K562 (cell line): ENCODE measurements around the gene CEBPZ. TPM values are rescaled to one million over a fixed set of nuclear protein-coding genes. Genes with fewer than 3 reads are reported as not detected.

ENCODE experiments used
- ATAC-seq: fragments of 200-7000 bp; cut with Tn5 transposase; 3 replicates; pipeline ENCODE4 v1.9.1; 2020; ENCODE audit warnings: moderate library complexity
- BruUV-seq: library from RNA; stranded (reverse); fragments of 400-500 nt; replicated peaks from 2 replicates; lab custom pipeline; 2021; lab: Mats Ljungman, UMichigan
- CTCF ChIA-PET: fragments of 300-600 bp; formaldehyde crosslinking; extraction: SDS; loops from one replicate; lab custom pipeline; 2021; ENCODE audit warnings: low intra/inter-chr PET ratio; lab: Yijun Ruan, JAX
- POLR2A ChIA-PET: fragments of 300-600, 350-650 bp; sonication (Branson Sonifier 250); formaldehyde crosslinking; extraction: SDS; loops from one replicate; lab custom pipeline; 2021; ENCODE audit warnings: antibody characterized with exemption, inconsistent platforms; lab: Yijun Ruan, JAX
- DNase-seq, 4 experiments: peaks; one replicate each; pipeline versions ENCODE4 v3.0.0 to v3.0.0-alpha.2; 2011 to 2018; ENCODE audit warnings: low spot score in 3 of 4, mixed read lengths in 3 of 4; ENCODE audit errors: extremely low read depth in 1 of 4
- FAIRE-seq: peaks from 2 replicates; lab custom pipeline; 2011; peaks lifted over from hg19 to GRCh38; lab: Jason Lieb, UNC
- H2AFZ ChIP-seq: 2 replicates; pipeline ENCODE4 v1.6.0; 2011; ENCODE audit warnings: low read depth, low read length, control low read depth, inconsistent platforms
- H3K27ac ChIP-seq: fragments of 200-600 bp; 3 replicates; pipeline ENCODE4 v1.8.0; 2011; ENCODE audit warnings: low read depth, mild to moderate bottlenecking, control low read depth, inconsistent platforms, low read length, moderate library complexity, mixed read lengths; ENCODE audit errors: extremely low read depth
- H3K27me3 ChIP-seq, 2 experiments: fragments of 300-600 bp in 1 of 2; 2 replicates in 1 of 2; 3 replicates in 1 of 2; pipeline versions ENCODE4 v1.6.0 to v1.8.0; 2011; ENCODE audit warnings: inconsistent platforms in 2 of 2, low read length in 2 of 2, mild to moderate bottlenecking in 1 of 2, mixed read lengths in 1 of 2, moderate library complexity in 1 of 2; ENCODE audit not compliant: control insufficient read depth in 2 of 2, insufficient read depth in 2 of 2
- H3K36me3 ChIP-seq: fragments of 300-600 bp; 3 replicates; pipeline ENCODE4 v1.8.0; 2011; ENCODE audit warnings: mild to moderate bottlenecking, low read length, inconsistent platforms; ENCODE audit not compliant: control insufficient read depth, insufficient read depth
- H3K4me1 ChIP-seq, 2 experiments: fragments of 200-600 bp in 1 of 2; replicated peaks in 1 of 2; 2 replicates in 1 of 2; 3 replicates in 1 of 2; pipeline versions ENCODE4 v1.5.1 to v1.8.0; 2011; ENCODE audit warnings: inconsistent platforms in 2 of 2, low read length in 2 of 2, mild to moderate bottlenecking in 1 of 2, mixed read lengths in 1 of 2, moderate library complexity in 1 of 2; ENCODE audit not compliant: control insufficient read depth in 2 of 2, insufficient read depth in 2 of 2
- H3K4me2 ChIP-seq: 2 replicates; pipeline ENCODE4 v1.6.1; 2011; ENCODE audit warnings: low read length, control low read depth, inconsistent platforms, mixed read lengths; ENCODE audit not compliant: insufficient read depth
- H3K4me3 ChIP-seq: fragments of 200-600 bp; sonication (generic), shearing (Covaris generic); 2 replicates; pipeline ENCODE4 v1.5.1; 2016; ENCODE audit warnings: control low read depth, inconsistent platforms
- H3K79me2 ChIP-seq: fragments of 200-600 bp; 3 replicates; pipeline ENCODE4 v1.8.0; 2011; ENCODE audit warnings: low read length, inconsistent platforms; ENCODE audit not compliant: control insufficient read depth, insufficient read depth
- H3K9ac ChIP-seq, 2 experiments: 2 replicates each; pipeline versions ENCODE4 v1.6.0 to v1.6.1; 2011; ENCODE audit warnings: low read depth in 2 of 2, low read length in 2 of 2, control low read depth in 1 of 2, inconsistent platforms in 1 of 2, mild to moderate bottlenecking in 1 of 2, mixed read lengths in 1 of 2; ENCODE audit not compliant: insufficient read depth in 1 of 2
- H3K9me1 ChIP-seq: one replicate; pipeline ENCODE4 v1.6.0; 2011; ENCODE audit warnings: inconsistent platforms, mild to moderate bottlenecking, low read length, moderate library complexity; ENCODE audit not compliant: control insufficient read depth, insufficient read depth
- H3K9me3 ChIP-seq: replicated peaks from 2 replicates; pipeline ENCODE4 v1.5.1; 2011; ENCODE audit warnings: low read depth, low read length, inconsistent platforms; ENCODE audit not compliant: control insufficient read depth, insufficient read depth
- H4K20me1 ChIP-seq: replicated peaks from 2 replicates; pipeline ENCODE4 v1.6.1; 2011; ENCODE audit warnings: low read length, inconsistent platforms, mixed read lengths; ENCODE audit not compliant: control insufficient read depth, insufficient read depth
- C11orf30 ChIP-seq: fragments of 450-650 bp; IDR thresholded peaks from 2 replicates; pipeline ENCODE4 v1.6.1; 2016; ENCODE audit warnings: low read depth, mild to moderate bottlenecking
- HDGF ChIP-seq: fragments of 450-650 bp; IDR thresholded peaks from 2 replicates; pipeline ENCODE4 v1.6.1; 2016
- POLR2B ChIP-seq: fragments of 450-650 bp; IDR thresholded peaks from 2 replicates; pipeline ENCODE4 v1.6.1; 2018; ENCODE audit warnings: low read depth; ENCODE audit not compliant: partially characterized antibody
- SAP30 ChIP-seq: fragments of 200-600 bp; sonication (generic); IDR thresholded peaks from 2 replicates; pipeline ENCODE4 v1.6.1; 2012; ENCODE audit warnings: borderline replicate concordance, low read depth, mild to moderate bottlenecking, moderate library complexity, low read length, control low read depth, inconsistent platforms; ENCODE audit not compliant: insufficient read depth, poor library complexity, severe bottlenecking
- TCF7 ChIP-seq: sonication (generic); IDR thresholded peaks from 2 replicates; pipeline ENCODE4 v1.6.1; 2016; ENCODE audit warnings: antibody characterized with exemption, borderline replicate concordance
- TEAD4 ChIP-seq, 2 experiments: sonication (generic) in 1 of 2; formaldehyde crosslinking in 1 of 2; IDR thresholded peaks; 2 replicates each; pipeline versions ENCODE4 v1.6.1 to v1.8.0; 2012 to 2022; ENCODE audit warnings: borderline replicate concordance in 1 of 2, inconsistent platforms in 1 of 2, low read length in 1 of 2, mild to moderate bottlenecking in 1 of 2, missing genetic modification reagents in 1 of 2
- ZFX ChIP-seq: sonication (generic); formaldehyde crosslinking; IDR thresholded peaks from 2 replicates; pipeline ENCODE4 v1.8.0; 2022; ENCODE audit warnings: mild to moderate bottlenecking, missing genetic modification reagents, moderate library complexity
- ZNF740 ChIP-seq, 3 experiments: fragments of 200-800 bp in 1 of 3; sonication (Bioruptor generic) in 1 of 3; sonication (generic) in 1 of 3; formaldehyde crosslinking in 1 of 3; IDR thresholded peaks; 2 replicates each; pipeline versions ENCODE4 v1.6.1 to v1.8.0; 2016 to 2022; ENCODE audit warnings: mild to moderate bottlenecking in 2 of 3, missing compliant biosample characterization in 2 of 3, missing genetic modification characterization in 2 of 3, missing genetic modification reagents in 1 of 3
- WGBS: fragments of 100-300 bp; shearing (Covaris generic); methylation state at CpG from one replicate; pipeline ENCODE4 v1.1.6; 2016; ENCODE audit warnings: low coverage, mixed read lengths; ENCODE audit not compliant: insufficient coverage; ENCODE audit errors: missing lambda C conversion rate; 5-methylcytosine and 5-hydroxymethylcytosine counted together
- in situ Hi-C: fragments of 300-500 bp; cut with MboI; formaldehyde crosslinking; loops from 4 replicates; pipeline ENCODE4 v1.15.0; 2018; ENCODE audit warnings: inconsistent platforms, mixed read lengths
- intact Hi-C: fragments of 100-400 bp; cut with micrococcal nuclease; formaldehyde crosslinking; loops from 2 replicates; pipeline ENCODE4 v1.14.2; 2022
- polyA plus RNA-seq, 8 experiments: library from polyadenylated mRNA; depleted of rRNA in 4 of 8; stranded (reverse) in 5 of 8; unstranded in 3 of 8; fragments of >200 nt; fragmentation: Nextera tagmentation in 2 of 8; fragmentation: Illumina TruSeq in 1 of 8; extraction: Ambion mirVana in 2 of 8; extraction: Trizol in 1 of 8; gene quantifications; 2 replicates each; pipeline versions ENCODE4 v1.2.1 to v1.2.3, GENCODE V29; 2011 to 2014; ENCODE audit warnings: inconsistent platforms in 1 of 8, missing spikeins in 1 of 8
- total RNA-seq, 7 experiments: library from RNA; depleted of rRNA in 6 of 7; stranded (reverse); fragments of >200 nt in 6 of 7; fragmentation: Illumina TruSeq in 2 of 7; extraction: Trizol in 2 of 7; gene quantifications; 2 replicates each; pipeline versions ENCODE4 v1.2.1 to v1.2.3, GENCODE V29; 2011 to 2021; ENCODE audit warnings: low replicate concordance in 1 of 7
- TF ChIP-seq, protein P1 (sequence below): sonication (generic); formaldehyde crosslinking; IDR thresholded peaks from 2 replicates; pipeline ENCODE4 v1.5.0; 2020; ENCODE audit warnings: missing genetic modification reagents

Gene CEBPZ
- total and polyA plus RNA-seq, 9 of the 15 experiments (the other 6 are each of a cell fraction or from before 2014, with no cell fraction given): 49.7 to 160 (median 82.8) TPM

DNA sequence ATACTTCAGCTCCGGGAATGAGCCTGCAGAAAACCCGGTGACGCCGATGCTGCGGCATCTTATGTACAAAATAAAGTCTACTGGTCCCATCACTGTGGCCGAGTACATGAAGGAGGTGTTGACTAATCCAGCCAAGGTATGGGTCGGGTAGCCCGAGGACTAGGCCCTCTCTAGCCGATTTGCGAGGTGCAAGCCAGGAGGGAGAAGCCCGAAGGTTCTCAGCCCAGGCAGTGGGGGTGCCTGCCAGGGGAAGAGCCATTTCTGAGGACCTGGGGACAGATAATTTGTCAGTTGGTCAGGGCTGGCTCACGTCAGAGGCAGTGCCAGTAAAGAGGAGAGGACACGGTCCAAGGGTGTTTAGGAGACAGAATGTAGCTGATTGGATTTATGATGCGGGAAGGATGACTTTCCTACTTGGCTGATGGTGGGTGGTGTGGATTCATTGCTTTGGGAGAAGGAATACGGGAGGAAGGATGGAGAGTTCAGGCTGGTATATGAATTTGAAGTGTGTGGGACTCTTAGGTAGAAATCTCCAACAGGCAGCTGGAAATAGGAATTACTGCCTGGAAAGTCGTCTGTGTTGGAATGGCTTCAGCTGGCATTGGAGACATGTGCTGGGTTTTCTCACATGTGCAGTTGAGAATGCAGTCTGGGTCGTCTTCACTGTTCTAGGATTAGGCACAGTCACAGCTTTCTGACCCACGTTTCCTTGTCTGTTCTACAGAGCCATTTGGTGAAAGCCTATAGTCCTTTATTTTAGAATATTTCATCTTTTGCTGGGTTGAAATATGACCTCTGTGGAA, 936 bp upstream of the CEBPZ start:
- DNase-seq: peak; percentile 15 to 37 (median 18)
- peak; percentile 40 for ATAC-seq
- H3K9ac ChIP-seq: peak overlapping the region; percentile 86 to 94
- no peak for FAIRE-seq
- peak overlapping the region; percentile 68 for H3K4me3 ChIP-seq
- POLR2A ChIA-PET: interaction anchor here (0.5 to 1.4 kb wide), 12 partner anchors 10 to 1091 kb away, joined by 3 to 6 read pairs (median 4); no protein-coding TSS in a partner anchor
- H4K20me1 ChIP-seq: 0 out of 2 replicates have a peak, but pooled peaks cover 4% of the 10 kb centered on the region
- peak overlapping the region; percentile 80 for H3K27ac ChIP-seq
- BruUV-seq: no TSS peak
- no peaks in the 10 kb centered on the region for H3K9me3 ChIP-seq
- WGBS: 5% methylated on average over 18 of the region's 18 CpGs
- H3K27me3 ChIP-seq: no peaks in the 10 kb centered on the region
- peak overlapping the region; percentile 98 for H3K4me2 ChIP-seq
- TF ChIP-seq TEAD4 (IDR thresholded peaks at IDR 0.05; ENCODE audit: low read length): no peak
- TF ChIP-seq TEAD4 (CRISPR knock-in tag; IDR thresholded peaks at IDR 0.05; ENCODE audit: borderline replicate concordance): no peak
- TF ChIP-seq, protein P1, sequence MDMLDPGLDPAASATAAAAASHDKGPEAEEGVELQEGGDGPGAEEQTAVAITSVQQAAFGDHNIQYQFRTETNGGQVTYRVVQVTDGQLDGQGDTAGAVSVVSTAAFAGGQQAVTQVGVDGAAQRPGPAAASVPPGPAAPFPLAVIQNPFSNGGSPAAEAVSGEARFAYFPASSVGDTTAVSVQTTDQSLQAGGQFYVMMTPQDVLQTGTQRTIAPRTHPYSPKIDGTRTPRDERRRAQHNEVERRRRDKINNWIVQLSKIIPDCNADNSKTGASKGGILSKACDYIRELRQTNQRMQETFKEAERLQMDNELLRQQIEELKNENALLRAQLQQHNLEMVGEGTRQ: no peak
- no peak for TF ChIP-seq POLR2B
- no peak for TF ChIP-seq C11orf30
- TF ChIP-seq SAP30: peak; percentile 8
- peak; percentile 80 for TF ChIP-seq ZNF740 (CRISPR knock-in tag; IDR thresholded peaks at IDR 0.05)
- TF ChIP-seq ZNF740 (tag; IDR thresholded peaks at IDR 0.05): no peak
- no peak for TF ChIP-seq TCF7
- TF ChIP-seq ZFX (CRISPR knock-in tag): peak; percentile 30
- TF ChIP-seq HDGF: 0 out of 2 replicates have a peak, but pooled peaks have one; percentile 48
- peaks cover 78% of the 10 kb centered on the region for H3K79me2 ChIP-seq
- H3K36me3 ChIP-seq: peaks cover 47% of the 10 kb centered on the region
- in situ Hi-C loops: loop anchor here (10.0 kb wide), 1 partner anchor 332 kb away; no protein-coding TSS in a partner anchor
- H3K9me1 ChIP-seq: no peaks in the 10 kb centered on the region
- H2AFZ ChIP-seq: peak overlapping the region; percentile 85
- CTCF ChIA-PET: no interaction called here
- H3K4me1 ChIP-seq: peaks cover 7 to 19% of the 10 kb centered on the region in 2 experiments; a peak in 4 of 5 replicates
- intact Hi-C loops: no loop called here
